Kidney epithelial cell (primary cell): ENCODE data around the gene IRF3. TPM values are rescaled to one million over a fixed set of nuclear protein-coding genes. Genes with fewer than 3 reads are reported as not detected.
A peak's percentile ranks its signal among the peaks of the same experiment; 100 is the strongest.
"Not testable (repeated sequence)": the region's sequence is repeated elsewhere in the genome, so short reads cannot be mapped to it uniquely, and the experiment has no call there.

ENCODE experiments used
- DNase-seq: peaks from one replicate; pipeline ENCODE4 v3.0.0-alpha.2; 2010; ENCODE audit warnings: low read depth
- H3K27me3 ChIP-seq: 2 replicates; pipeline ENCODE4 v1.6.0; 2011; ENCODE audit warnings: low read length; ENCODE audit not compliant: control insufficient read depth, insufficient read depth
- H3K36me3 ChIP-seq: 2 replicates; pipeline ENCODE4 v1.5.1; 2011; ENCODE audit warnings: low read length; ENCODE audit not compliant: control insufficient read depth, insufficient read depth
- H3K4me3 ChIP-seq: 2 replicates; pipeline ENCODE4 v1.5.1; 2011; ENCODE audit warnings: low read depth, mild to moderate bottlenecking, control low read depth, low read length
- total RNA-seq: library from RNA; depleted of rRNA; stranded (reverse); fragments of >200 nt; gene quantifications from 2 replicates; pipeline ENCODE4 v1.2.3, GENCODE V29; 2015
- TF ChIP-seq, protein P1 (sequence below): IDR thresholded peaks from 2 replicates; pipeline ENCODE4 v1.5.1; 2011; ENCODE audit warnings: mild to moderate bottlenecking, moderate library complexity, low read length, control low read depth, inconsistent platforms; ENCODE audit not compliant: insufficient read depth, poor library complexity, severe bottlenecking

The IRF3 gene
- total RNA-seq, 1 donor from 2014 or later, result 66.6 TPM

DNA sequence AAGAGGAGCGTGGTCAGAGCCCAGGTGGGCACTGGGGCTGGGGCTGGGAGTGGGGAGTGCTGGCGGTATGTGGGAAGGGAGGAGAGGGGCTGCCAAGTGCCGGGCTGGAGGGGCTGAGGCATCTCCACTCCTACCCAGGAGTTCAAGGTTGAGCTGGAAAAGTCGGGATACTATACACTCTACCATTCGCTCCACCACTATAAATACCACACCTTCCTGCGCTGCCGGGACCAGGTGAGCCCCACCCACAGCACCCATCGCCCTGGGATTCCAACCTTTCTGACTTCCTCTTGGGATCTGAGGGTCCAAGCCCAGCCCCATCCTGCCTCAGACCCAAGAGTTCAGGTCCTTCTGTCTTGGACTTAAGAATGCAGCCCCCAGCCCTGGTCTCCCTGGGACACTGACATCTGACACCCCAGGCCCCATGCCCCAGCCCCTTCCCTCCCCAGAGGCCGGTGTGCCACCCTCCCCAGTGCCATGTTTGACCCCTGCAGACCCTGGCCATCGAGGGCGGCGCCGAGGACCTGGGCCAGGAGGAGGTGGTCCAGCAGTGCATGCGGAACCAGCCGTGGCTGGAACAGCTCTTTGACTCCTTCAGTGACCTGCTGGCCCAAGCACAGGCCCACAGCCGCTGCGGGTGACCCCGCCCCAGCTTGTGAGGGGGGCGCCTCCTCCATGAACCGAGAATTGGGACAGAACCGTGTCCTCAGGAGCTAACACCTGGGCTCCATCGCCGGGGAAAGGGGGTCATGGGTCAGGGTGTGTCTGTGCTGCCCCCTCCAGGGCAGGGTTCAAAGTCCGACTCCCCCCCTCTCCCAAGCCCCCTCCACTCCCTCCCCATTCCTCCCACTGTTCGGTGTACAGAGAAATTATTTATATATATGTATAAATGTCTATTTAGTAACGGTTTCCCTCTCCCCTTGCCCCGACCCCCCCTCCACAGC is 40.4 kb downstream of the IRF3 start:
- H3K36me3 ChIP-seq, result no peaks in the 10 kb centered on the region
- DNase-seq, result no peak
- H3K4me3 ChIP-seq, result no peak overlapping the region
- TF ChIP-seq, protein P1, sequence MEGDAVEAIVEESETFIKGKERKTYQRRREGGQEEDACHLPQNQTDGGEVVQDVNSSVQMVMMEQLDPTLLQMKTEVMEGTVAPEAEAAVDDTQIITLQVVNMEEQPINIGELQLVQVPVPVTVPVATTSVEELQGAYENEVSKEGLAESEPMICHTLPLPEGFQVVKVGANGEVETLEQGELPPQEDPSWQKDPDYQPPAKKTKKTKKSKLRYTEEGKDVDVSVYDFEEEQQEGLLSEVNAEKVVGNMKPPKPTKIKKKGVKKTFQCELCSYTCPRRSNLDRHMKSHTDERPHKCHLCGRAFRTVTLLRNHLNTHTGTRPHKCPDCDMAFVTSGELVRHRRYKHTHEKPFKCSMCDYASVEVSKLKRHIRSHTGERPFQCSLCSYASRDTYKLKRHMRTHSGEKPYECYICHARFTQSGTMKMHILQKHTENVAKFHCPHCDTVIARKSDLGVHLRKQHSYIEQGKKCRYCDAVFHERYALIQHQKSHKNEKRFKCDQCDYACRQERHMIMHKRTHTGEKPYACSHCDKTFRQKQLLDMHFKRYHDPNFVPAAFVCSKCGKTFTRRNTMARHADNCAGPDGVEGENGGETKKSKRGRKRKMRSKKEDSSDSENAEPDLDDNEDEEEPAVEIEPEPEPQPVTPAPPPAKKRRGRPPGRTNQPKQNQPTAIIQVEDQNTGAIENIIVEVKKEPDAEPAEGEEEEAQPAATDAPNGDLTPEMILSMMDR, result no peak
- no peaks in the 10 kb centered on the region for H3K27me3 ChIP-seq

DNA sequence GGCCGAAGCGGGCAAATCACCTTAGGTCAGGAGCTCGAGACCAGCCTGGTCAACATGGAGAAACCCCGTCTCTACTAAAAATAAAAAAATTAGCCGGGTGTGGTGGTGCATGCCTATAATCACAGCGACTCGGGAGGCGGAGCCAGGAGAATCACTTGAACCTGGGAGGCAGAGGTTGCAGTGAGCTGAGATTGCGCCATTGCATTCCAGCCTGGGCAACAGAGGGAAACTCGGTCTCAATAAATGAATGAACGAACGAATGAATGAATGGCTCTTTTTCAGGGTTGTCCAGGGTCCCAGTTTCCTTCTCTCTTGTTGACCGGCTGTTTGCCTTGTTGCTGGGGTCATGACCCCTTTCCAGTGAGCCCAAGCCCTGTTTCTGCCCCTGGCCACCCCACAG is 47.8 kb downstream of the IRF3 start:
- not testable (repeated sequence) for DNase-seq, H3K4me3 ChIP-seq, H3K27me3 ChIP-seq, H3K36me3 ChIP-seq

DNA sequence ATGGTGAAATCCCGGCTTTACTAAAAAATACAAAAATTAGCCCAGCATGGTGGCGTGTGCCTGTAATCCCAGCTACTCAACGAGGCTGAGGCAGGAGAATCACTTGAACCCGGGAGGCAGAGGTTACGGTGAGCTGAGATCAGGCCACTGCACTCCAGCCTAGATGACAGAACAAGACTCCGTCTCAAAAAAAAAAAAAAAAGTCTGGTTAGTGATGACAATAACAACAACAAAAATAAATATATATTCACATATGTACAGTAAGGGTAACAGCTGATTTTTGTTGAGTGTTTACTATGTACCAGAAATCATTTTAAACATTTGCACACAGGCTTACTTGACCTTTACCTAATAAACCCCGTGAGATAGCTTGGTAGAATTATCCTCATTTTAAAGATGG is 48.7 kb downstream of the IRF3 start:
- Histone ChIP-seq H3K36me3 (peaks cover 3% of the 10 kb centered on the region), H3K4me3 (no peak overlapping the region), H3K27me3 (no peaks in the 10 kb centered on the region)
- no peak for DNase-seq
- TF ChIP-seq, protein P1, result no peak

DNA sequence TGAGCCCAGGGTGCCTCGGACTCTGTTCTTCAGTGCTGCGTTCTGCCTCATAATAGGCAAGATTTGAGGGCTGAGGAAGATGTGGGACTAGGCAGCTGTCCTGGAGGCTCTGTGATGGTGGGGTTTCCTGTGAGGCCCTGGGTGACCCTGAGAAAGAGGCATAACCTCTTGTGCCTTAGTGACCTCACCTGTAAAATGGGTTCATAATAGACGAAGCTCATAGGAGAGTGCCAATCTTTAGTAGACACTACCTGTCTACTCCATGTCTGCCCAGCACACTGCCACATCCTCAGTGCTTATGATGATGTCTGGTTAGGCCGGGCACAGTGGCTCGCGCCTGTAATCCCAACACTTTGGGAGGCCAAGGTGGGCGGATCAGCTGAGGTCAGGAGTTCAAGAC is 49.1 kb downstream of the IRF3 start:
- no peak overlapping the region for H3K4me3 ChIP-seq
- no peak for DNase-seq
- peaks cover 3% of the 10 kb centered on the region for H3K36me3 ChIP-seq
- no peaks in the 10 kb centered on the region for H3K27me3 ChIP-seq
- TF ChIP-seq, protein P1, result no peak

DNA sequence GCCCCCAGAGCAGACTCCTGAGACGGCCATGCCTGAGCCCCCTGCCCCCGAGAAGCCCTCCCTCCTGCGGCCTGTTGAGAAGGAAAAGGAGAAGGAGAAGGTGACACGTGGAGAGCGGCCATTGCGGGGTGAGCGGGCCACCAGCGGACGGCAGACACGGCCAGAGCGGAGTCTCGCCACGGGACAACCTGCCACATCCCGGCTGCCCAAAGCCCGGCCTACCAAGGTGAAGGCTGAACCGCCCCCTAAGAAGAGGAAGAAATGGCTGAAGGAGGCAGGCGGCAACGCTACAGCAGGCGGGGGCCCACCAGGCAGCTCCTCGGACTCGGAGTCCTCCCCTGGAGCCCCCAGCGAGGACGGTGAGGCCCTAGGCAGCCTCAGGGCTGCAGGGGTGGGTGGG is 49.8 kb downstream of the IRF3 start:
- Histone ChIP-seq H3K36me3 (peaks cover 3% of the 10 kb centered on the region), H3K4me3 (no peak overlapping the region), H3K27me3 (no peaks in the 10 kb centered on the region)
- TF ChIP-seq, protein P1, result no peak
- no peak for DNase-seq

DNA sequence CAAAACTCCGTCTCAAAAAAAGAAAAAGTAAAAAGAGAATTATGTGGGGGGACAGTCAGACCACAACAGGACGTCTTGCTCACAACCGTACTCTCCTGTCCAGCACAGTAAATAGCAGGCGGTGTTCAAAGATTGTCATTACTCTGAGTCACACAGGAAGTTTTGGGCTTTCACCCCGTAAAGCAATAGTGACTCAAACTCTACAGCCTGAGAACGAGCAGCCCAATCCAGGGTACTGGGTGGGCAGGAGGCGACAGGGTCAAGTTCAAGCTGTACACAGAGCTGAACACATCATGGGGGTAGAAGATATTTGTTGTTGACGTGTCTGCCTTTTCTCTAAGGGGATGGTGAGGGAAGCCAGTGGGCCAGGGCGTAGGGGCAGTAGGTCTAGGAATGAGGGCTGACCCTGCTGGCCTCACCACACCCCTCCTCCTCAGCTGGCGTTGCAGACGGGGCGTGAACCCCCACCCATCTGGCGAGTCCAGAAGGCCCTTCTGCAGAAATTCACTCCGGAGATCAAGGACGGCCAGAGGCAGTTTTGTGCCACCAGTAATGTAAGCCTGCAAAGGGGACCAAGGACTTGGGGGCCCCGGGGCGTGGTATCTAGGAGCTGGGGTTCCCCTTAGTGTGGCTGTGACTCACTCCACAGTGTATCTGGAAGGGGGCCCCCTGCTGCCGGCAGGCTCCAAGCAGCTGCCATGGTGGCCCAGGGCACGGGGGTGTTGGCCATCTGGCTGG is 51.4 kb downstream of the IRF3 start:
- TF ChIP-seq, protein P1, result no peak
- peak; percentile 55 for DNase-seq
- Histone ChIP-seq H3K27me3 (no peaks in the 10 kb centered on the region), H3K4me3 (no peak overlapping the region), H3K36me3 (peaks cover 3% of the 10 kb centered on the region)
